ENCODE results near the gene MAGED1.

DNA sequence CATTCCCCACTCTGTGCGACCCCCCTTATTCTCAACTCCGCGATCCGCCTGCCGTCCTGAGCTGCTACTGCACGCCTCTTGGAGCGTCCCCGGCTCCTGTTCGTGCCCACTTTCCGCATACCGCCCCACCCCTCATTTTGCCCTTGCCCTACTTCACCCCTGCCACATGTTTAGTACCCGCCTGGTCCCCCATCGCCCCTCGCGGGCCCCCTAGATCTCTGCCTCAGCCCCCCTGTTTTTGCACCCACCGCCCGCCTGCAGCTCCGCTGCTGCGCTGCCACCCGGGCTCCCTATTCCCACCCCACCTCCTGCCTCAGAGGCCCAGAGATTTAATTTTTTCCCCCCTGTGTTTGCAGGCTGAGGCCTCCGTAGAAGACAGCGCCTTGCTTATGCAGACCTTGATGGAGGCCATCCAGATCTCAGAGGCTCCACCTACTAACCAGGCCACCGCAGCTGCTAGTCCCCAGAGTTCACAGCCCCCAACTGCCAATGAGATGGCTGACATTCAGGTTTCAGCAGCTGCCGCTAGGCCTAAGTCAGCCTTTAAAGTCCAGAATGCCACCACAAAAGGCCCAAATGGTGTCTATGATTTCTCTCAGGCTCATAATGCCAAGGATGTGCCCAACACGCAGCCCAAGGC, 1.4 kb downstream of the MAGED1 start:
- no peak for TF ChIP-seq POLR2A (IDR thresholded peaks at IDR 0.05; ENCODE audit: low read depth, low read length)
- TF ChIP-seq POLR2AphosphoS5 (IDR thresholded peaks at IDR 0.05; ENCODE audit: low read depth, low read length), result no peak

All from GM12891 (cell line).